ENCODE results near the gene PPM1G.

Gene PPM1G

GRCh38 chr2:27442920-27443282 is 33.5 kb upstream of the PPM1G start:
- TF ChIP-seq CTCF (IDR thresholded peaks at IDR 0.05), result no peak

- TF ChIP-seq CTCF (IDR thresholded peaks at IDR 0.05), result peak; percentile 52
These were observed 32.8 kb upstream of the PPM1G start, which contains the start of gene KRTCAP3 for GRCh38 chr2:27441958-27442919. TSS of gene KRTCAP3 (plus strand) at chr2:27442381. CDS start at chr2:27442413, 32 bp downstream.

GRCh38 chr2:27441226-27441926 is 32.0 kb upstream of the PPM1G start:
- TF ChIP-seq CTCF (IDR thresholded peaks at IDR 0.05), result no peak

GRCh38 chr2:27435628-27436027 is 26.2 kb upstream of the PPM1G start:
- no peak for TF ChIP-seq CTCF (IDR thresholded peaks at IDR 0.05)

GRCh38 chr2:27431395-27431794 is 22.0 kb upstream of the PPM1G start:
- TF ChIP-seq CTCF (IDR thresholded peaks at IDR 0.05), result no peak

- no peak for TF ChIP-seq CTCF (IDR thresholded peaks at IDR 0.05)
These were observed 19.7 kb upstream of the PPM1G start for GRCh38 chr2:27428978-27429541.

- no peak for TF ChIP-seq CTCF (IDR thresholded peaks at IDR 0.05)
These were observed 19.0 kb upstream of the PPM1G start, which contains the start of gene NRBP1 for GRCh38 chr2:27428213-27428977. TSS of gene NRBP1 (plus strand) at chr2:27428631. CDS start at chr2:27433274, 4,643 bp downstream.
